Prostate gland (tissue), 2 donors: ENCODE data around the gene TRAF7.

ENCODE experiments used
- CTCF ChIP-seq, 4 experiments: fragments of 200-600 bp in 2 of 4; fragments of 450-650 bp in 2 of 4; sonication (generic) in 2 of 4; IDR thresholded peaks; 1 replicate in 3 of 4; 2 replicates in 1 of 4; pipeline ENCODE4 v1.5.1; 2016 to 2019; ENCODE audit warnings: antibody characterized with exemption in 4 of 4, mild to moderate bottlenecking in 2 of 4, moderate library complexity in 2 of 4
- POLR2A ChIP-seq: fragments of 450-650 bp; IDR thresholded peaks from one replicate; pipeline ENCODE4 v1.6.1; 2016; ENCODE audit warnings: antibody characterized with exemption, mild to moderate bottlenecking

- TF ChIP-seq POLR2A = no peak
- no peak for TF ChIP-seq CTCF (IDR thresholded peaks at IDR 0.05)
These were observed 44.1 kb downstream of the TRAF7 start for GRCh38 chr16:2199621-2200139.
